22Rv1 (cell line): ENCODE results near the gene TMEM179.

Experiments
- H3K27ac ChIP-seq: fragments of 450-650 bp; 2 replicates; pipeline ENCODE4 v1.5.1; 2017
- CTCF ChIP-seq: fragments of 450-650 bp; IDR thresholded peaks from 2 replicates; pipeline ENCODE4 v1.5.1; 2017; ENCODE audit warnings: mild to moderate bottlenecking
- ZFX ChIP-seq: fragments of 450-650 bp; IDR thresholded peaks from 2 replicates; pipeline ENCODE4 v1.6.1; 2017; ENCODE audit warnings: antibody characterized with exemption, borderline replicate concordance

Gene TMEM179

GRCh38 chr14:104544362-104544961, 60.1 kb downstream of the TMEM179 start:
- no peak overlapping the region for H3K27ac ChIP-seq
- no peak for TF ChIP-seq CTCF
- TF ChIP-seq ZFX: no peak

- TF ChIP-seq CTCF: no peak
- no peak for TF ChIP-seq ZFX
- no peak overlapping the region for H3K27ac ChIP-seq
These were observed 61.4 kb downstream of the TMEM179 start for GRCh38 chr14:104542871-104543830.

GRCh38 chr14:104541905-104542465, 62.6 kb downstream of the TMEM179 start:
- no peak for TF ChIP-seq ZFX
- TF ChIP-seq CTCF: no peak
- H3K27ac ChIP-seq: no peak overlapping the region
